NCI-H2107 treated with DMSO at 0.1 percent for 48 hours (cell line): ENCODE results near the gene CREBZF.
A peak's percentile ranks its signal among the peaks of the same experiment; 100 is the strongest.
"Not testable (repeated sequence)": the region's sequence is repeated elsewhere in the genome, so short reads cannot be mapped to it uniquely, and the experiment has no call there.

Experiments
- DNase-seq: peaks from one replicate; lab custom pipeline; 2025; ENCODE audit not compliant: unreplicated experiment; lab: John Stamatoyannopoulos, UW

CREBZF gene

GRCh38 chr11:85627998-85628770 lies 36.7 kb downstream of the CREBZF start, which contains the start of gene TMEM126B:
Gene TMEM126B (plus strand): TSS chr11:85628593. CDS start chr11:85628608, 15 bp downstream.
- DNase-seq = peak; percentile 95

GRCh38 chr11:85627332-85627997 lies 37.5 kb downstream of the CREBZF start, which contains the start of gene DLG2:
Gene DLG2 (minus strand): TSS chr11:85627344.
- DNase-seq = no peak

DNA sequence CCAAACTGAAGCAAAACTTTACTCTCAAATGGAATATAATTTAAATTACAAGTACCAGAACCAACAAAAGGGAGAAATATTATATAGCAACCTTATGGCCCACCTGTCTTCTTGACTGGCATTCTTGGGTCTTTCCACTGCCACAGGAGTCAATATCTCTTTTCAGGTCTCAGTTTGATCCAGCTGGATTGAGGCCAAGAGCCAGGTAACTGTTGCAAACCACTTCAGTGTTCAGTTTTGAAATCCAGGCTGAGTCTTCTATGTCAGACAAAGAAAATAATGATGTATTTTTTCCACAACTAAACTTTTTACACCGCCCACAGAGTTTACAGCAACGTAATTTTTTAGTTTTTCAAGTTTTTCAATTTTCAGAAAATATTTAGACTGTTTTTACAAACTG lies 38.4 kb downstream of the CREBZF start:
- DNase-seq = peak; percentile 17

GRCh38 chr11:85620256-85620655 lies 44.7 kb downstream of the CREBZF start:
- no peak for DNase-seq

GRCh38 chr11:85619499-85619898 lies 45.4 kb downstream of the CREBZF start:
- DNase-seq = no peak

GRCh38 chr11:85611643-85612042 lies 53.3 kb downstream of the CREBZF start:
- not testable (repeated sequence) for DNase-seq
